Measurements from ENCODE around the gene GNG8.

GNG8 gene

GRCh38 chr19:46635920-46636761, at the start of gene GNG8:
GNG8 (minus strand) TSS chr19:46636202; CDS start chr19:46634682, 1,520 bp downstream.
- DNase-seq (ENCODE audit: low read depth), result no peak

- DNase-seq (ENCODE audit: low read depth), result no peak
Observed at GRCh38 chr19:46685189-46685588, 49.2 kb upstream of the GNG8 start.

GRCh38 chr19:46678110-46678732, 42.2 kb upstream of the GNG8 start:
- no peak for DNase-seq (ENCODE audit: low read depth)

- peak; percentile 31 for DNase-seq (ENCODE audit: low read depth)
Observed at GRCh38 chr19:46674416-46675178, 38.6 kb upstream of the GNG8 start.

GRCh38 chr19:46670813-46671212, 34.8 kb upstream of the GNG8 start:
- peak; percentile 32 for DNase-seq (ENCODE audit: low read depth)

- DNase-seq (ENCODE audit: low read depth), result no peak
Observed at GRCh38 chr19:46668662-46669061, 32.7 kb upstream of the GNG8 start.

GRCh38 chr19:46665072-46665471, 29.1 kb upstream of the GNG8 start:
- DNase-seq (ENCODE audit: low read depth), result no peak

GRCh38 chr19:46661735-46662592, 26.0 kb upstream of the GNG8 start:
- DNase-seq (ENCODE audit: low read depth), result peak; percentile 93

GRCh38 chr19:46661020-46661731, 25.2 kb upstream of the GNG8 start, which contains the start of gene DACT3:
DACT3 (minus strand) TSS chr19:46661182; CDS start chr19:46661064, 118 bp downstream.
- peak; percentile 100 for DNase-seq (ENCODE audit: low read depth)

GRCh38 chr19:46660551-46661019, 24.6 kb upstream of the GNG8 start:
- DNase-seq (ENCODE audit: low read depth), result no peak

- DNase-seq (ENCODE audit: low read depth), result no peak
Observed at GRCh38 chr19:46660008-46660517, 24.1 kb upstream of the GNG8 start.

GRCh38 chr19:46659151-46660007, 23.4 kb upstream of the GNG8 start:
- peak; percentile 10 for DNase-seq (ENCODE audit: low read depth)

GRCh38 chr19:46656541-46656940, 20.5 kb upstream of the GNG8 start:
- no peak for DNase-seq (ENCODE audit: low read depth)

- no peak for DNase-seq (ENCODE audit: low read depth)
Observed at GRCh38 chr19:46654621-46655152, 18.7 kb upstream of the GNG8 start.

GRCh38 chr19:46650445-46650844, 14.4 kb upstream of the GNG8 start:
- no peak for DNase-seq (ENCODE audit: low read depth)

- DNase-seq (ENCODE audit: low read depth), result no peak
Observed at GRCh38 chr19:46648961-46649960, 13.3 kb upstream of the GNG8 start.

GRCh38 chr19:46648060-46648960, 12.3 kb upstream of the GNG8 start:
- DNase-seq (ENCODE audit: low read depth), result no peak
